ENCODE measurements around the gene EIF4E3.

EIF4E3 gene

GRCh38 chr3:71703797-71704196 is 21.4 kb downstream of the EIF4E3 start:
- TF ChIP-seq TAF1 (IDR thresholded peaks at IDR 0.05; ENCODE audit: borderline replicate concordance, insufficient read depth, low read length) (no peak), POLR2AphosphoS5 (IDR thresholded peaks at IDR 0.05; ENCODE audit: low read depth, low read length) (no peak), REST (IDR thresholded peaks at IDR 0.05; ENCODE audit: insufficient read depth in 1 of 2, low read depth in 2 of 2, low read length in 2 of 2) (no peak)

- no peak for TF ChIP-seq POLR2AphosphoS5 (IDR thresholded peaks at IDR 0.05; ENCODE audit: low read depth, low read length)
- TF ChIP-seq FOXP2 (optimal IDR thresholded peaks at IDR 0.05; ENCODE audit: borderline replicate concordance, extremely low read depth, extremely low read length, insufficient read depth): no peak
- no peak for TF ChIP-seq REST (IDR thresholded peaks at IDR 0.05; ENCODE audit: insufficient read depth in 1 of 2, low read depth in 2 of 2, low read length in 2 of 2)
- no peak for TF ChIP-seq SIN3A (IDR thresholded peaks at IDR 0.05; ENCODE audit: borderline replicate concordance, insufficient read depth, low read length)
- no peak for TF ChIP-seq TAF1 (IDR thresholded peaks at IDR 0.05; ENCODE audit: borderline replicate concordance, insufficient read depth, low read length)
These were observed 22.8 kb downstream of the EIF4E3 start for GRCh38 chr3:71702131-71703024.

GRCh38 chr3:71701251-71701762 is 23.9 kb downstream of the EIF4E3 start:
- TF ChIP-seq SIN3A (IDR thresholded peaks at IDR 0.05; ENCODE audit: borderline replicate concordance, insufficient read depth, low read length): no peak
- TF ChIP-seq POLR2AphosphoS5 (IDR thresholded peaks at IDR 0.05; ENCODE audit: low read depth, low read length): no peak
- TF ChIP-seq FOXP2 (optimal IDR thresholded peaks at IDR 0.05; ENCODE audit: borderline replicate concordance, extremely low read depth, extremely low read length, insufficient read depth): no peak
- no peak for TF ChIP-seq TAF1 (IDR thresholded peaks at IDR 0.05; ENCODE audit: borderline replicate concordance, insufficient read depth, low read length)
- no peak for TF ChIP-seq REST (IDR thresholded peaks at IDR 0.05; ENCODE audit: insufficient read depth in 1 of 2, low read depth in 2 of 2, low read length in 2 of 2)

GRCh38 chr3:71695000-71695482 is 30.2 kb downstream of the EIF4E3 start:
- TF ChIP-seq POLR2AphosphoS5 (IDR thresholded peaks at IDR 0.05; ENCODE audit: low read depth, low read length): no peak
- TF ChIP-seq FOXP2 (optimal IDR thresholded peaks at IDR 0.05; ENCODE audit: borderline replicate concordance, extremely low read depth, extremely low read length, insufficient read depth): no peak
- no peak for TF ChIP-seq SIN3A (IDR thresholded peaks at IDR 0.05; ENCODE audit: borderline replicate concordance, insufficient read depth, low read length)
- no peak for TF ChIP-seq REST (IDR thresholded peaks at IDR 0.05; ENCODE audit: insufficient read depth in 1 of 2, low read depth in 2 of 2, low read length in 2 of 2)
- TF ChIP-seq TAF1 (IDR thresholded peaks at IDR 0.05; ENCODE audit: borderline replicate concordance, insufficient read depth, low read length): no peak

Measured in PFSK-1 (cell line).